Heart left ventricle (tissue), 16 donors: ENCODE measurements around the gene MED31. TPM values are rescaled to one million over a fixed set of nuclear protein-coding genes. Genes with fewer than 3 reads are reported as not detected.

Experiments used
- ATAC-seq, 4 donors: fragments of 200-7000 bp; cut with Tn5 transposase; one replicate each; pipeline ENCODE4 v1.9.1; 2020 to 2022; ENCODE audit warnings: moderate library complexity in 4 of 4, mild to moderate bottlenecking in 3 of 4, moderate number of reproducible peaks in 1 of 4
- DNase-seq, 5 donors: peaks; one replicate each; pipeline ENCODE4 v3.0.0-alpha.2; 2020
- H3K27ac ChIP-seq, 12 donors: fragments of 200-600 bp; sonication (generic) in 4 of 12; one replicate each; pipeline versions ENCODE4 v1.5.0 to v1.8.0; 2016 to 2022; ENCODE audit warnings: mild to moderate bottlenecking in 2 of 12
- H3K27me3 ChIP-seq, 9 donors: fragments of 200-600 bp; sonication (generic) in 2 of 9; one replicate each; pipeline versions ENCODE4 v1.5.1 to v1.8.0; 2016 to 2022; ENCODE audit warnings: mild to moderate bottlenecking in 3 of 9
- H3K36me3 ChIP-seq, 9 donors: fragments of 200-600 bp; sonication (generic) in 2 of 9; one replicate each; pipeline versions ENCODE4 v1.5.0 to v1.8.0; 2018 to 2022; ENCODE audit warnings: mild to moderate bottlenecking in 2 of 9
- H3K4me1 ChIP-seq, 12 donors: fragments of 200-600 bp; sonication (generic) in 4 of 12; one replicate each; pipeline versions ENCODE4 v1.5.0 to v1.8.0; 2016 to 2022; ENCODE audit warnings: mild to moderate bottlenecking in 3 of 12
- H3K4me3 ChIP-seq, 12 donors: fragments of 200-600 bp; sonication (generic) in 4 of 12; one replicate each; pipeline versions ENCODE4 v1.5.0 to v1.8.0; 2017 to 2022; ENCODE audit warnings: mild to moderate bottlenecking in 9 of 12, moderate library complexity in 4 of 12
- H3K9me3 ChIP-seq, 12 donors: fragments of 200-600 bp; sonication (generic) in 4 of 12; one replicate each; pipeline versions ENCODE4 v1.5.0 to v1.8.0; 2016 to 2022; ENCODE audit warnings: mild to moderate bottlenecking in 1 of 12
- CTCF ChIP-seq, 12 donors: fragments of 200-600 bp; sonication (generic) in 4 of 12; IDR thresholded peaks; one replicate each; pipeline versions ENCODE4 v1.5.0 to v1.8.0; 2018 to 2022; ENCODE audit warnings: antibody characterized with exemption in 12 of 12, mild to moderate bottlenecking in 5 of 12
- POLR2A ChIP-seq, 2 donors: fragments of 450-650 bp; IDR thresholded peaks; one replicate each; pipeline ENCODE4 v1.6.1; 2017; ENCODE audit warnings: antibody characterized with exemption in 2 of 2, mild to moderate bottlenecking in 2 of 2, moderate library complexity in 2 of 2
- WGBS, 4 donors: extraction: QIAGEN DNeasy Blood & Tissue Kit in 2 of 4; methylation state at CpG; one replicate each; pipeline versions ENCODE4 v1.1.5 to v1.1.7; 2013 to 2018; 5-methylcytosine and 5-hydroxymethylcytosine counted together
- intact Hi-C, 10 donors: fragments of 100-400 bp; cut with DNase I; formaldehyde crosslinking; loops; one replicate each; pipeline versions ENCODE4 v1.11.1 to v1.14.2; 2022
- polyA plus RNA-seq, 2 donors: library from polyadenylated mRNA; stranded (reverse); fragments of 200-250 nt; gene quantifications; one replicate each; pipeline ENCODE4 v1.2.3, GENCODE V29; 2013
- total RNA-seq, 9 donors: library from RNA; depleted of rRNA in 2 of 9; stranded (reverse); fragments of >200 nt in 2 of 9; fragmentation: NEBNext Ultra II Directional in 3 of 9; extraction: Animal tissue kit (Norgen Biotek cat#: 25700) in 3 of 9; gene quantifications; one replicate each; pipeline versions ENCODE4 v1.1.0 to v1.2.4, GENCODE V29; 2016 to 2023
- donor health status: ischemic (EF 13 %, LVEDD 7.1; RV severe dilation, severe dysfunction).
- donor health status: healthy with polysubstance abuse.
- donor health status: DM: no; HTN: yes; CAD: no.
- donor health status: DM: no; HTN: no; CAD: no.
- donor health status: ischemic (EF 25% LVEDD 6.9; RV normal size, moderate dysfunction).
- donor health status: ischemic (EF 25% LVEDD 5.7; RV mildly dilated, moderate dysfunction).
- donor health status: healthy.
- donor health status: DM: yes; HTN: yes; CAD: no.
- donor health status: ischemic (EF 35%, LVEDD 5.7; RV mildly dilated, moderate dysfunction).
- donor health status: nonischemic (EF 11% LVEDD 7.7; RV severe dilation, severe dysfunction).
- donor health status: DM: yes; HTN: yes; CAD: no.
- donor health status: PGD.
- donor health status: ischemic (EF 29% LVEDD 5.4; RV normal size, mild dysfunction).
- donor health status: nonischemic (EF 23%, LVEDD 6.1; RV moderate dilation, normal function).

MED31 gene
- total and polyA plus RNA-seq, 11 donors: 5.4 to 20.9 (median 13.9) TPM

GRCh38 chr17:6684881-6685767 is 33.7 kb upstream of the MED31 start:
- Histone ChIP-seq H3K36me3 (no peaks in the 10 kb centered on the region), H3K4me3 (no peak overlapping the region), H3K9me3 (no peaks in the 10 kb centered on the region), H3K27me3 (peaks cover 0 to 13% (median 0%) of the 10 kb centered on the region in 9 donors), H3K27ac (no peak overlapping the region), H3K4me1 (no peaks in the 10 kb centered on the region)
- TF ChIP-seq POLR2A (IDR thresholded peaks at IDR 0.05) (no peak), CTCF (IDR thresholded peaks at IDR 0.05) (no peak)
- intact Hi-C loops: no loop called here
- DNase-seq: no peak
- 71 to 78% (median 75%) methylated on average over 12 to 14 of the region's 14 CpGs for WGBS, 4 donors
- no peak for ATAC-seq

GRCh38 chr17:6684460-6684783 is 33.0 kb upstream of the MED31 start:
- 40 to 57% (median 49%) methylated on average over 7 of the region's 7 CpGs for WGBS, 4 donors

GRCh38 chr17:6683730-6684459 is 32.5 kb upstream of the MED31 start:
- DNase-seq (no peak), ATAC-seq (no peak)
- intact Hi-C loops: no loop called here
- WGBS, 4 donors: 76 to 87% (median 83%) methylated on average over 3 of the region's 3 CpGs
- no peaks in the 10 kb centered on the region for H3K9me3 ChIP-seq
- H3K27ac ChIP-seq: no peak overlapping the region
- peaks cover 0 to 15% (median 5%) of the 10 kb centered on the region in 9 donors for H3K27me3 ChIP-seq
- no peak overlapping the region for H3K4me3 ChIP-seq
- TF ChIP-seq POLR2A (IDR thresholded peaks at IDR 0.05) (no peak), CTCF (IDR thresholded peaks at IDR 0.05) (no peak)
- no peaks in the 10 kb centered on the region for H3K36me3 ChIP-seq
- no peaks in the 10 kb centered on the region for H3K4me1 ChIP-seq

More at GRCh38 chr17:6684460-6684783, 33.0 kb upstream of the MED31 start:
- Histone ChIP-seq H3K4me3 (no peak overlapping the region), H3K27ac (no peak overlapping the region), H3K4me1 (no peaks in the 10 kb centered on the region), H3K9me3 (no peaks in the 10 kb centered on the region), H3K36me3 (no peaks in the 10 kb centered on the region), H3K27me3 (peaks cover 0 to 13% (median under 1%) of the 10 kb centered on the region in 9 donors)
- ATAC-seq: no peak
- DNase-seq: no peak
- intact Hi-C loops: no loop called here
- TF ChIP-seq POLR2A (IDR thresholded peaks at IDR 0.05): no peak
- TF ChIP-seq CTCF (IDR thresholded peaks at IDR 0.05): no peak

GRCh38 chr17:6683081-6683684 is 31.8 kb upstream of the MED31 start:
- intact Hi-C loops: no loop called here
- Histone ChIP-seq H3K27me3 (peaks cover 0 to 22% (median 5%) of the 10 kb centered on the region in 9 donors), H3K4me1 (no peaks in the 10 kb centered on the region), H3K4me3 (no peak overlapping the region), H3K9me3 (no peaks in the 10 kb centered on the region), H3K36me3 (no peaks in the 10 kb centered on the region), H3K27ac (no peak overlapping the region)
- DNase-seq (no peak), ATAC-seq (no peak)
- TF ChIP-seq POLR2A (IDR thresholded peaks at IDR 0.05): no peak
- TF ChIP-seq CTCF (IDR thresholded peaks at IDR 0.05): no peak
- WGBS, 4 donors: 91 to 94% (median 92%) methylated on average over 3 of the region's 3 CpGs
